ACHN (cell line): ENCODE results near the gene ABHD8.

Source experiments
- DNase-seq: peaks from one replicate; pipeline ENCODE4 v3.0.0-alpha.2; 2015
- in situ Hi-C: cut with HindIII; loops from 2 replicates; pipeline ENCODE4 v1.10.0; 2017; ENCODE audit warnings: low sequenced_read_pairs, low pct_ligation_motif_present, low pct_unique_long_range_greater_than_20kb

ABHD8 gene

DNA sequence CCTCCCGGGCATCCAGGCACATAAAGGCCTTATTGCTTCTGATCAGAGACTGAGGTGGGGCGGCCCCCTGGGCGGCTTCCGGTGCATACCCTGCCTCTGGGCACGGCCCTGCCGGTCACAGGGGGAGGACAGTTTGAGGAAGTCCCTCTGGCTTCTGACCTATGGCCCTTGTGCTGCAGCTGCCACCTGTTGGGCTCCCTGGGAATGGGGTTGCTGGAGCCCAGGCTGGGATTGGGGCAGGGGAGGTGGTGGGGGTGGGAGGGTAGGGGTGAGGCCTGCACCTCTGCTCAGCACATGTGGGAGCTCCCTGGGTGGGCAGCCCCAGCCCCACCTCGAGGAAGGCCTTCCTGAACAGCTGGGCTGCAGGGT lies 20.7 kb upstream of the ABHD8 start:
- DNase-seq, result no peak
- in situ Hi-C loops, result no loop called here

DNA sequence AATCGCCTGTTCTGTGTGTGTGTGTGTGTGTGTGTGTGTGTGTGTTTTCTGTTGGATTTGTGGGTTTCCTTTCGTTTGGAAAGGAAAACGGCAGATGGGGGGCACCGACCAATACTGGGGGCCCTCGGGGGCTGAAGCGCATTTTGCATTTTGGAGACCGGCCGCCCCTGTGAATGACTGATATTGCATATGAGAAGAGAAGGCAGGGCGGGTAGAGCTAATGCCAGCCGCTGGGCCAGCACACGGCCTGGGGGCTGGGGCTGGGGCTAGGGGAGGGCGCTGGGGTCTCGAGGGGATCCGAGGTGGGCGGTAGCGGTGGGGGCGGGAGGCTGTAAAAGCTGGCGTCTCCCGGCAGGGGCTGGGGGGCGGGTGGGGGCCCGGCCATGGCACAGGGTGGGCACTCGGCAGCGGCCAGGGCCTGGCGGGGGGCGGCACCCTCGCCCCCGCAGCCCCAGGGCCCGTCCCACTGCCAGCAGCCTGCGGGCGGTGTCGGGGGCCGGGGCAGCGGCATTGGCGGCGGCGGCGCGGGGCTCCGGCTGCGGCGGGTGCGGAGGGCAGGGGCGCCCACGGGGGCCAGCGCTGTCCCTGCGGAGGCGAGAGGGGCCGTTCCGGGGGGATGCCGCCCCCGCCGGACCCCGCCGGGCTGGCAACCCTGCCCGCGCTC lies 20.2 kb upstream of the ABHD8 start:
- in situ Hi-C loops, result no loop called here
- no peak for DNase-seq

DNA sequence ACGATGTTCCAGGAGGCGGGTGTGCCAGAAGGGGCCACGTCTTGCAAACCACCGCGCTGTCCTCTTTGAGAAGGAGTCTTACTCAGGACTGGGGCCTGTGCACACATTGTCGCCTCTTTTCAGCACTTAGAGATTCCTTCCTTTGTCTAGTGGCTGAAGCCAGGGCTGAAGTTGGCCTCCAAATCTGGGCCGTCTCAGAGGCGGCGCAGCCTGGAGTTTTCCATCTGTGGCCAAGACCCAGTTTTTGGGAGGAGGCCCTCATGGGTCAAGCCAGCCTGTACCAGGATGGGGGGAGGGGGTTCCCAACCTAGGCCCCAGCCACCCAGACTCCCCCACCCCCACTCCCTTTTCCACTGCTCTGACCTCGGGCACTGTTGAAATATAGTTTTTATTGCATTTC lies 19.6 kb upstream of the ABHD8 start:
- in situ Hi-C loops, result no loop called here
- no peak for DNase-seq

DNA sequence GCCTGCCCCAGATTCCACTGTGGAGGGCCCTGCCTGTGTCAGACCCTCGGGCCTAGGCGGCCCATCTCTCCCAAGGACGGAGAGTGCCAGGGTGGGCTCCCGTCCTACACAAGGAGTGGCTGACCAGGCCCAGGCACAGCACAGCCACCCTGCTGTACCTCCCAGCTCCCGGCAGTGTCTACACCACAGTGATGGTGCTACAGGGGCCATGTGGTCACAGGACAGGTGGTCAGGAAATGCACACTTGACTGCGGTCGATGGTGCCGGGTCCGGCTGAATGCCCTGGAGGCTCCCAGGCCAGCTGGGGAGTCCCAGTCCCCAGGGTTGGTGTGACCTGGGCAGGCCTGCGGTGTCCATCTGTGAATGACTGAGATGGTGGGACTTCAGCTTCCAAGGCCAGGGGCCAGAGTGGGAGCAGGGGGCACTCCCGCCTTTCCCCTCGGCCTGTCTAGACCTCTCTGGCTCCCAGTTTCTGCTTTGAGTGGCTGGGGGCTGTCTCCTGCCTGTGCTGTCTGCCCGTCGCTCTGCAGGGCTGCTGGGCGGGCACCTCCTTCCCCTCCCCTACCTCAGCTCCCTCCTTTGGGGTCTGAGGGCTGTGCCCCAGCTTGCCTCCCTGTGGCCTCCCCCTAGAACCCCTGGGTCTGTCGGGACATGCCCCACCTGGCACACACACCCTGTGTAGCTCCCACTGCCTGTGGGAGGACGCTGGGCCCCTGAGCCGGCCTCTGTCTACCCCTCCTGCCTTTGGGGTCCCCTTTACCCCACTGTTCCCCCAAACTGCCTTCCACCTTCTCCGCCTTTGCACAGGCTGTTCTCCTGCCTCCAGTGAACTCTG lies 18.6 kb upstream of the ABHD8 start:
- DNase-seq, result no peak
- in situ Hi-C loops, result no loop called here

DNA sequence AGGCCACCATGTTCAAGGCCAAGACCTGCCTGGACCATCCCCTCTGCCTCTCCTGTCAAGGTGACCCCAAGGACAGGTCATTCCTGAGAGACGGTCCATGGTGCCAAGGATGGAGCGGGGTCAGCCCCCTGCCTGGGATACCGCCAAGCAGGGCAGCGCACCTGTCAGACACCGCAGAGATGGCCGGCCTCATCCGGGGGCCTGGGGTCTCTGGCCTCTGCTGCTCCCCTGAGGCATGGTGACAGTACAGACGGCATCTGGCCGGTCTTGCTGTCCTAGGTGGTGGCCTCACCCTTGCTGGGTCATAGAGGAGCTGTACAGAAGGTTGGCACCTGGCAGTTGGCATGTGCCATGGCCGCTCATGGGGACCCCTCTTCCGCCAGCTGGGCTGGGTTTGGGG lies 17.2 kb upstream of the ABHD8 start:
- no peak for DNase-seq
- in situ Hi-C loops, result no loop called here

DNA sequence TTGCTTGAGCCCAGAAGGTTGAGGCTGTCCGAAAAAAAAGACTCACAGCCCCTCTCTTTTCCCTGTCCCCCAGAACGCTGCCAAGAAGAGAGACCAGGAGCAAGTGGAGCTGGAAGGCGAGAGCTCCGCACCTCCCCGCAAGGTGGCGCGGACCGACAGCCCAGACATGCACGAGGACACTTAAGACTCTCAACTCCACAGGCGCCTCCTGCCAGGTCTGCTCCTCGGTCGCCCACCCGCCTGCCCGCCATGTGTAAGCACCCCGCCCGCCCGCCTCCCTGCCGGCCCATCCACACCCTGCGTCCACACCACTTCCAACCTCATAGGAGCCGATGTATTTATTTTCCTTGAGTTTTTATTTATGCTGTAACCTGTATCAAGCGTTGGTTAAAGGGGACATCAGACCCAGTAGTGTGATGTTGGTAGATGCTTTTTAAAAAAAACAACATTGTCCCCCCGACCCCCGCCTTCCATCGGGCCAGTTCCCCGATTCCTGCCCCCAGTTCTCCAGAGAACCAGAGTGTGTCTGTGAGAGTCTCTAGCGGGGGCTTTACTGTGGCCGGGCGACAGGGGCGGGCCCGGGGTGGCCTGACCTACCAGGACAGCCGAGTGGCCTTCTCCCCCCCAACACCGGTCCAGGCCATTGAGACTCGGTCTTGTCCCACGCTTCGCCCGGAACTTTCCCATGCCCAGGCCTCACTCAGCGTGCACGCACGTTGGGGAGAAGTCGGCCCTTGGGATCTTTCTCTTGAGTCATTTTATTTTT lies 16.4 kb upstream of the ABHD8 start:
- DNase-seq, result no peak
- in situ Hi-C loops, result no loop called here

DNA sequence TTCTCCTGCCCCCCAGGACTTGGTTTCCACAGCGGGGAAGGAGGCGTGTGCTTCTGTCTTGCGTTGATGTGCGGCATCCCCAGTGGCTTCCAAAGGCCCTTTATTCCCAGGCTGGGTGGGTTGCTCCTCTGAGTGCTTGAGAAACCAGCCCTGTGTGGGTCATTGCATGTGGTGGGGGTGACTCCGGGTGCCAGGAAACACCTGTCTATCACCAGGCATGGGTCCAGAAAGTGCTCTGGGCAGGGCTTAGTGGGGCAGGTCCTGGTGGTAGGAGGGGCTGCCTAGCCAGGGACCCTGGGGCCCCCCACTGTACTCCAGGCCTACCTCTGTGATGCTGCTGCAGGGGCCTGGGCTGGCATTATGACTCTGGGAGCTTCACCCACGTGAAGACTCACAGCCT lies 15.7 kb upstream of the ABHD8 start:
- DNase-seq, result no peak
- in situ Hi-C loops, result no loop called here

DNA sequence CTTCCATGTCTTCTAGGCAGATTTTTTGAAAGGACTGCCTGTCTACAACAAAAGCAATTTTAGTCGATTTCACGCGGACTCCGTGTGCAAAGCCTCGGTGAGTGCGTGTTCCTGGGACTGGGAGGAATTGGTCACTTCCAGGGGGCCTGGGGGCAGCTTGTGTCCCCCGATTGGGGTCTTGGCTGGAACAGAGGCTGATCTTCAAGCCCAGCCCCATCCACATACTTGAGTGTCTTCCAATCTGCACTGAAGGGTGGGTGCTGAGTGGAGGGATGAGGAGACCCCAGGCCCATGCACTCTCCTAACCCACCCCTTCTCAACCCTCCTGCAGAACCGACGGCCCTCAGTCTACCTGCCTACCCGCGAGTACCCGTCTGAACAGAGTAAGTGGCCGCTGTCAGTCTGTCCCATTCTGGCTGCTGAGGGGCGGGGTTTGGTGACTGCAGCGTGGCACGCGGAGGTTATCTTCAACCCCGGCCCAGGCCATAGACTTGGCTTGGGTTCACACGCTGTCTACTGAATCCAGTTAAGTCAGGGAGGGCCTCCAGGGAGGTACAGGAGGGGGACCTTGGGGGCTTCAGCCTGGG lies 10.9 kb upstream of the ABHD8 start:
- DNase-seq, result no peak
- in situ Hi-C loops, result no loop called here

DNA sequence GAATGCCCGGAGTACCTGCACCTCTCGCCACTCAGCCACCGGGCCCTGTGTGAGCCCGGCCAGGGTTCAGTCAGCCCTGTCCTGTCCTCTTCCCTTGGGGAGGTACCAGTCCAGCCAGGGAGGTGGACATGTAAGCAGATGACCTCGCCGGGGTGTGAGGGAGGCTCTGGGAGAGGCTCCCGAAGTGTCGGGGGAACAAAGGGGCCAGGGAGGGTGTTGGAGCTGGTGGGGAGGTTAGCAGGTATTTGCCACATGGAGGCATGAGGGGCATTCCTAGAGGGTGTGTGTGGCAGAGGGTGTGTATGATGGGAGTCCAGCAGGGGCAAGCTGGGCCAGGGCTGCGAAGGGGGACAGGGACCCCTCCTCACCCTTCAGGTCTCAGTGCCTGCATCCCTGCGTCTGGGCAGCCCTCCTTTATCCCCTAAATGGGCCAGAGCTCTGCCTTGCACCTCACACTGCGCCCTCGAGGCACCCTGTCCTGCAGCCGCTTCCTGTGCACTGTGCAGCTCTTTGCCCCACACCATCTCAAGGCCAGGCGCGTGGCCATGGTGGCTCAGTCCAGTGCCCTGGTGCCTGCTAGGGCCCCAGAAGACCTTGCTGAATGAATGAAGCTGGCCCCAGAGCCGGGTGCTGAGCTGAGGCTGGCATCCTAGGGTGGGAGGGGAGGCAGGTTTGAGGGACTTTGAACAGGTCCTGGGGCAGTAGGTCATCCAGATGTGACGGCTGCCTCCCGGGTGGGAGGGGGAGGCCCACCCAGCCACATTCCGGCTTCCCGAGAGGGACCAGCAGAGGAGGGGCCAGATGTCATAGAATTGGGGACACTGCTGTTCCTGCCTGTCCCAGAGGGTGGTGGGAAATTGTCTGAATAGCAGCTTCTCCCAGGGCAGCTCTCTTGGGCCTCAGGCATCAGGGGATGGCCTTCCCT lies 9.2 kb upstream of the ABHD8 start:
- in situ Hi-C loops, result no loop called here
- no peak for DNase-seq

DNA sequence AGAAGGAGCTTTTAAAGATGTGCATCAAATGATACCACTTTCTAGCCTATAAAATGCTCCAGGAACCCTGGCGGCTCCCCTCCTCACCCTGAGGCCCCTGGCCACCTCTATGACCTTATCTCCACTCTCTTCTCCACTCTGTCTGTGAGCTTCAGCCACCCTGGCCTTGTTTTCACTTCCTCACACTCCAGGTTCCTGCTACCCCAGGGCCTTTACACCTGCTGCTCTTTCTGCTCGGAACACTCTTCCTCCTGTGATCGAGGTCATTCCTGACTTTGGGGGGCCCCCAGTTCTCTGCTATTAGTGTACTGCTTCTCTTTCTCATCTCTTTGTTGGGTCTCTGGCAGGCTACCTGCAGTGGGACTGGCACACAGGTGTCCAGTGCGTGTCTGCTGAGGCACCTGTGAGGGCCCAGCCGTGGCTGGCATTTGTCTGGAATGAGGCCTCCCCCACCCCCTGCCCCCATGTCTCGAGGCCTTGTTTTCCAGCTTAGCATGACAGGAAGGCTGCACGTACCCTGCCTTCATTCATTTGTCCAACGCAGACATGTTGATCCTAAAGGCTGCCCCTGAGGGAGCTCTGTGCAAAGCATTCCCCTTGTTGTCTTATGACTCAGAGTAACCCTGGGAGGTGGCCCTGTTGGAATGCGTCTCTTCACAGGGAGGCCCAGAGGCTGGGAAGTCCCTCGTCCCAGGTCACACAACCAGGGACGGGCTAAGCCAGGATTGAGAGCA lies 8.4 kb upstream of the ABHD8 start:
- in situ Hi-C loops, result no loop called here
- DNase-seq, result peak; percentile 81

DNA sequence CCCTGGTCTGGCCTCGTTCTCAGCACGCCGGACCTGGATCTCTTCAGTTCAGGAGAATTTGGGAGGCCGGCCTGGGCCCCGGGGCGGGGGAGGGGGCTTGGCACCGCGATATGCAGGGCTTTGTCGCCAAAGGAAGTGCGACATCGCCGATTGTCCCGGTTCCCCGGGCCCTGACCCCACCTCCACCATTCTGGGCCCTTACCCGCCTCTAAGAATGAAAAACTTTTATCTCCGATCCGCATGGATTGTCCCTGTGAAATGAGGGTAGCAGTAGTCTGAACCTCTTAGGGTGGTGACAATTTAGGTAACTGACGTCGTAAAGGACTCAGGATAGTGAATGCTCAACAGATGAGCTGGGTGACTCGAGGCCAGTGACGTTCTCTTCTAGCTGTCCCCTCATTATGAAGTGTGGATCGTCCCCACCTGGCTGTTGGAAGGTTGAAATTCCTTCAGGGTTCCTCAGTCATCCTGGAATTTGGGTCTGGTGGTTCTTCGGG lies 6.8 kb upstream of the ABHD8 start:
- DNase-seq, result no peak
- in situ Hi-C loops, result no loop called here

DNA sequence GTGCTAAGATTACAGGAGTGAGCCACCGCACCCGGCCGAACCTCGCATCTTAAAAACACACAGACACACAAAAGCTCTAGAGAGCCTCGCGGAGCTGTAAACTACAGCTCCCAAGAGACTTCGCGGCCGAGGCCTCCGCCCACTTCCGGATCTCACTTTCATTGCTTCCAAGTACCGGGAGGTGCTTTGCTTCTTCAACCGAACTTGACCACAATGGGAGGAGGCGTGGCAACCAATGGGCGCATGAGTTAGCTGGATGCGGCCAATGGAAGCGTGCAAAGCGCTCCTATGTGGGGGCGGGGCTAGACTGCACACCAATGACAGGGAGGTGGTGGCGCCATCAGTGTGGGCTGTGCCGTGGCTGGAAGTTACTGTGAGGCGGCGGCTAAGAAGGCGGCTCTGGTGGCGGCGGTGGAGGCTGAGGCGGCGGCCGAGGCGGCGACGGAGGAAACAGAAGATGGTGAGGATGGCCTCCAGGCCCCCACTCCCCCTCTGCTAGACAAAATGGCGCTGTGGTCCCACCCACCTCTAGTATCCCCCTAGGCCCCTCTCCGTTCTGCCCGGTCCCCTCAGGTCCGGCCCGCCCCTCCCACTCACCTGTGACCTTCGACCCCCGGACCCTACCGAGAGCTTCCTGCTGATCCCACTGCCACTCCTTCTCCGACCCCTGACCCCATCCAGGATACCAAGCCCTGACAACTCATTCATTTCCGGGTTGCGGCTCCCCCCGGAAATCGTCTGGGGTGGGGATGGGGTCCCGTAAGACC lies 6.2 kb upstream of the ABHD8 start, which contains the start of gene DDA1:
Gene DDA1, plus strand, starts transcription at position 366 of the 767 bp plus-strand sequence. Its CDS starts 92 bp downstream, at position 458.
- DNase-seq, result peak; percentile 99
- in situ Hi-C loops, result no loop called here

DNA sequence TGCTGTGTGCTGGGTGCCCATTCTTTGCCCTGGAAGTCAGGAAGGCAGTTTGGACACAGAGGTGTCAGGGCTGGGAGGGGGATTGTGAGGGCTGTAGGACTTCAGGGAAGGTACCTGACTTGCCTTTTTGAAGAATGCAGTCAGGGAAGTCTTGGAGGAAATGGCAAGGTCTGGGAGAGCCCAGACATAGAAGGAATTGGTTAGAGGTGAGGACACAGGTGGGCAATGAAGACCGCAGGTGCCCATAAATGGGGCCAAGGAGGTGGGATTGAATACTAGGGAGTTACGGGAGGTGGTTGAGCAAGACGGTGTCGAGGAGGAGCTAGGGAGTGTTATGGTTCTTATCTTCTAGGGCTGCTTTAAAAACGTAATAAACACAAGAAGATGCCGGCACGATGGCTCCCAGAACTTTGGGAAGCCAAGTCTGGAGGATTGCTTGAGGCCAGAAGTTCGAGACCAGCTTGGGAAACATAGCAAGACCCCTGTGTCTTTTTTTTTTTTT lies 4.7 kb upstream of the ABHD8 start:
- in situ Hi-C loops, result no loop called here
- DNase-seq, result no peak

DNA sequence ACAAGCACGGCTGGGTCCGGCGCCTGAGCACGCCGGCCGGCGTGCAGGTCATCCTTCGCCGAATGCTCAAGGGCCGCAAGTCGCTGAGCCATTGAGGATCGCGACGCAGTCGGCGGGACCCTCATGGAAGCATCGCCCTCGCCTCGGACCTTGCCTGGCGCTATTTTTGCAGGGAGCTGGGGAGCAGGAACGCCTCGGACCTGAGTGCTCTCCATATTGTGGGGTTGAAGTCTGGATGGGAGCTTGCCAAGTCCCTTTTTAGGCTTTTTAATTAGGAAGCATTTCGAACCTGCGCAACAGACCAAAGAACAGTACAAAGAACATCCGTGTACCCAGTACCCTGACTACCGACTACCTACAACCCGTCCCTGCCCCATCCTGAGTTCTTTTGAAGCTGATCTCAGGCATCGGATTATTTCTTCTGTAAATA lies 3.1 kb upstream of the ABHD8 start:
- in situ Hi-C loops, result no loop called here
- no peak for DNase-seq

DNA sequence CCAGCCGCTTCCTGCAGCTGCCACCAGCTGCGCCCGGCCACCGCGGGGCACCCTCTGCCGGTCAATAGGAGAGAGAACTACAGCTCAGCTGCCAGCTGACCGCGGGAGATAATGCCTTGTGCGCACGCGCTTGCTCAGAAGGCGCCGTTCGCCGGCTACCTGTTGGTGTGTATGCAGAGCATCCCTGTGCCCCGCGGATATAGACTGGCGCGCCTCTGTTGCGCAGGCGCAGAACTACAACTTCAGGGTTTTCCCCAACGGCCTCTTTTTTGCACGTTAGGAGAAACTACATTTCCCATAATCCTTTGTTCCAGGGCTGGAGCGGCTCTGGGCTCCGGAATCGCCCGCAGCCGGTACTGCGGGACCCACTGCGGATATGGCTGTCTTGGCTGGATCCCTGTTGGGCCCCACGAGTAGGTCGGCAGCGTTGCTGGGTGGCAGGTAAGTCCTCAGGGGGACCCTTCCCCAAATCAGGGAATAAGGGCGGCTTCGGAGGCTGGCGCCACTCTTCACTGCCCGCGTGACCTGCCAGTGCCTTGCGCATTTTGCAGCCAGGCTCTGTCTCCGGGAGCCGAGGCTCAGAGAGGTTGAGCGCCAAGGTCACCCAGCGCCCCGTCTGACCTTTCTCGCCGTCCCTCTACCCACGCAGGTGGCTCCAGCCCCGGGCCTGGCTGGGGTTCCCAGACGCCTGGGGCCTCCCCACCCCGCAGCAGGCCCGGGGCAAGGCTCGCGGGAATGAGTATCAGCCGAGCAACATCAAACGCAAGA lies 2.5 kb upstream of the ABHD8 start, which contains the start of gene MRPL34:
Gene MRPL34, plus strand, starts transcription at position 356 of the 768 bp plus-strand sequence. Its CDS starts 21 bp downstream, at position 377.
- DNase-seq, result peak; percentile 97
- in situ Hi-C loops, result no loop called here

DNA sequence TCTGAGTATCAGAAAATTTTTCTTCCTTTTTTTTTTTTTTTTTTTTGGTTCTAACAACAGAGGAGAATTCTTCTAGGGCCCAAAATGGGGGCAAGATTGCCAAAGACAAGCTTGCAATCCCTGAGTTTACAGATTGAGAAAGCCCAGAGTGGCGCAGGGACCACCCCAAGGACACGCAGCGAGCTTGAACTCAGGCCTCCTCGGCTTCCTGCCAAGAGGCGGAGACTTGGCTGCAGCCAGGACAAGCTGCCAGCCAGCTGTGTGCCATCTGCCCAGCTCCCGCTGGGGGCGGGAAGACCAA lies 1.9 kb upstream of the ABHD8 start:
- DNase-seq, result no peak
- in situ Hi-C loops, result no loop called here
